ENCODE measurements around the gene PTPN23.

Gene PTPN23

GRCh38 chr3:47394881-47395280, 14.1 kb downstream of the PTPN23 start:
- peaks cover 22% of the 10 kb centered on the region for H3K4me1 ChIP-seq (ENCODE audit: insufficient read depth, low read length)
- H3K9me3 ChIP-seq (ENCODE audit: low read length), result no peaks in the 10 kb centered on the region
- no peak overlapping the region for H3K4me3 ChIP-seq (ENCODE audit: low read depth in 1 of 2, low read length in 2 of 2)
- H3K27ac ChIP-seq (ENCODE audit: low read depth, low read length), result no peak overlapping the region
- no peak overlapping the region for H3K9ac ChIP-seq (ENCODE audit: low read length)
- no peaks in the 10 kb centered on the region for H3K27me3 ChIP-seq (ENCODE audit: control insufficient read depth in 1 of 2, insufficient read depth in 2 of 2, low read length in 2 of 2)
- H3K36me3 ChIP-seq (ENCODE audit: insufficient read depth, low read length), result peaks cover 11% of the 10 kb centered on the region

GRCh38 chr3:47398228-47398627, 17.4 kb downstream of the PTPN23 start:
- no peak overlapping the region for H3K27ac ChIP-seq (ENCODE audit: low read depth, low read length)
- H3K9me3 ChIP-seq (ENCODE audit: low read length), result no peaks in the 10 kb centered on the region
- no peak overlapping the region for H3K4me3 ChIP-seq (ENCODE audit: low read depth in 1 of 2, low read length in 2 of 2)
- H3K4me1 ChIP-seq (ENCODE audit: insufficient read depth, low read length), result peaks cover 22% of the 10 kb centered on the region
- no peaks in the 10 kb centered on the region for H3K27me3 ChIP-seq (ENCODE audit: control insufficient read depth in 1 of 2, insufficient read depth in 2 of 2, low read length in 2 of 2)
- peaks cover 11% of the 10 kb centered on the region for H3K36me3 ChIP-seq (ENCODE audit: insufficient read depth, low read length)
- no peak overlapping the region for H3K9ac ChIP-seq (ENCODE audit: low read length)

GRCh38 chr3:47399016-47399415, 18.2 kb downstream of the PTPN23 start:
- no peak overlapping the region for H3K27ac ChIP-seq (ENCODE audit: low read depth, low read length)
- H3K36me3 ChIP-seq (ENCODE audit: insufficient read depth, low read length), result peaks cover 11% of the 10 kb centered on the region
- H3K27me3 ChIP-seq (ENCODE audit: control insufficient read depth in 1 of 2, insufficient read depth in 2 of 2, low read length in 2 of 2), result no peaks in the 10 kb centered on the region
- peaks cover 20% of the 10 kb centered on the region for H3K4me1 ChIP-seq (ENCODE audit: insufficient read depth, low read length)
- no peak overlapping the region for H3K9ac ChIP-seq (ENCODE audit: low read length)
- no peak overlapping the region for H3K4me3 ChIP-seq (ENCODE audit: low read depth in 1 of 2, low read length in 2 of 2)
- H3K9me3 ChIP-seq (ENCODE audit: low read length), result no peaks in the 10 kb centered on the region

GRCh38 chr3:47399531-47400270, 18.9 kb downstream of the PTPN23 start:
- peaks cover 17% of the 10 kb centered on the region for H3K4me1 ChIP-seq (ENCODE audit: insufficient read depth, low read length)
- H3K4me3 ChIP-seq (ENCODE audit: low read depth in 1 of 2, low read length in 2 of 2), result no peak overlapping the region
- H3K27ac ChIP-seq (ENCODE audit: low read depth, low read length), result no peak overlapping the region
- H3K9me3 ChIP-seq (ENCODE audit: low read length), result no peaks in the 10 kb centered on the region
- peaks cover 11% of the 10 kb centered on the region for H3K36me3 ChIP-seq (ENCODE audit: insufficient read depth, low read length)
- no peak overlapping the region for H3K9ac ChIP-seq (ENCODE audit: low read length)
- H3K27me3 ChIP-seq (ENCODE audit: control insufficient read depth in 1 of 2, insufficient read depth in 2 of 2, low read length in 2 of 2), result no peaks in the 10 kb centered on the region

GRCh38 chr3:47404431-47404876, 23.6 kb downstream of the PTPN23 start:
- Histone ChIP-seq H3K27me3 (ENCODE audit: control insufficient read depth in 1 of 2, insufficient read depth in 2 of 2, low read length in 2 of 2) (no peaks in the 10 kb centered on the region), H3K9ac (ENCODE audit: low read length) (no peak overlapping the region), H3K4me1 (ENCODE audit: insufficient read depth, low read length) (peaks cover 17% of the 10 kb centered on the region), H3K9me3 (ENCODE audit: low read length) (no peaks in the 10 kb centered on the region), H3K27ac (ENCODE audit: low read depth, low read length) (peak overlapping the region; percentile 35), H3K36me3 (ENCODE audit: insufficient read depth, low read length) (peaks cover 28% of the 10 kb centered on the region), H3K4me3 (ENCODE audit: low read depth in 1 of 2, low read length in 2 of 2) (no peak overlapping the region)

GRCh38 chr3:47404955-47405790, 24.4 kb downstream of the PTPN23 start:
- Histone ChIP-seq H3K4me1 (ENCODE audit: insufficient read depth, low read length) (peaks cover 17% of the 10 kb centered on the region), H3K4me3 (ENCODE audit: low read depth in 1 of 2, low read length in 2 of 2) (no peak overlapping the region), H3K27ac (ENCODE audit: low read depth, low read length) (peak overlapping the region; percentile 35), H3K27me3 (ENCODE audit: control insufficient read depth in 1 of 2, insufficient read depth in 2 of 2, low read length in 2 of 2) (no peaks in the 10 kb centered on the region), H3K9me3 (ENCODE audit: low read length) (no peaks in the 10 kb centered on the region), H3K9ac (ENCODE audit: low read length) (no peak overlapping the region), H3K36me3 (ENCODE audit: insufficient read depth, low read length) (peaks cover 24% of the 10 kb centered on the region)

GRCh38 chr3:47405820-47406761, 25.3 kb downstream of the PTPN23 start:
- Histone ChIP-seq H3K27ac (ENCODE audit: low read depth, low read length) (peak overlapping the region; percentile 35), H3K4me3 (ENCODE audit: low read depth in 1 of 2, low read length in 2 of 2) (no peak overlapping the region), H3K9me3 (ENCODE audit: low read length) (no peaks in the 10 kb centered on the region), H3K27me3 (ENCODE audit: control insufficient read depth in 1 of 2, insufficient read depth in 2 of 2, low read length in 2 of 2) (no peaks in the 10 kb centered on the region), H3K9ac (ENCODE audit: low read length) (no peak overlapping the region), H3K36me3 (ENCODE audit: insufficient read depth, low read length) (peaks cover 25% of the 10 kb centered on the region), H3K4me1 (ENCODE audit: insufficient read depth, low read length) (peaks cover 17% of the 10 kb centered on the region)

- Histone ChIP-seq H3K4me3 (ENCODE audit: low read depth in 1 of 2, low read length in 2 of 2) (no peak overlapping the region), H3K4me1 (ENCODE audit: insufficient read depth, low read length) (peaks cover 17% of the 10 kb centered on the region), H3K36me3 (ENCODE audit: insufficient read depth, low read length) (peaks cover 31% of the 10 kb centered on the region), H3K9ac (ENCODE audit: low read length) (no peak overlapping the region), H3K27ac (ENCODE audit: low read depth, low read length) (no peak overlapping the region), H3K9me3 (ENCODE audit: low read length) (no peaks in the 10 kb centered on the region), H3K27me3 (ENCODE audit: control insufficient read depth in 1 of 2, insufficient read depth in 2 of 2, low read length in 2 of 2) (no peaks in the 10 kb centered on the region)
Observed at GRCh38 chr3:47406762-47407149, 25.9 kb downstream of the PTPN23 start.

GRCh38 chr3:47407237-47407636, 26.4 kb downstream of the PTPN23 start:
- Histone ChIP-seq H3K36me3 (ENCODE audit: insufficient read depth, low read length) (peaks cover 36% of the 10 kb centered on the region), H3K27ac (ENCODE audit: low read depth, low read length) (no peak overlapping the region)

GRCh38 chr3:47407896-47408838, 27.3 kb downstream of the PTPN23 start:
- Histone ChIP-seq H3K4me3 (ENCODE audit: low read depth in 1 of 2, low read length in 2 of 2) (no peak overlapping the region), H3K9me3 (ENCODE audit: low read length) (no peaks in the 10 kb centered on the region), H3K36me3 (ENCODE audit: insufficient read depth, low read length) (peaks cover 39% of the 10 kb centered on the region), H3K27me3 (ENCODE audit: control insufficient read depth in 1 of 2, insufficient read depth in 2 of 2, low read length in 2 of 2) (no peaks in the 10 kb centered on the region), H3K27ac (ENCODE audit: low read depth, low read length) (no peak overlapping the region), H3K4me1 (ENCODE audit: insufficient read depth, low read length) (peaks cover 17% of the 10 kb centered on the region), H3K9ac (ENCODE audit: low read length) (no peak overlapping the region)

More at GRCh38 chr3:47407237-47407636, 26.4 kb downstream of the PTPN23 start:
- no peaks in the 10 kb centered on the region for H3K9me3 ChIP-seq (ENCODE audit: low read length)
- peaks cover 17% of the 10 kb centered on the region for H3K4me1 ChIP-seq (ENCODE audit: insufficient read depth, low read length)
- no peak overlapping the region for H3K9ac ChIP-seq (ENCODE audit: low read length)
- no peaks in the 10 kb centered on the region for H3K27me3 ChIP-seq (ENCODE audit: control insufficient read depth in 1 of 2, insufficient read depth in 2 of 2, low read length in 2 of 2)
- H3K4me3 ChIP-seq (ENCODE audit: low read depth in 1 of 2, low read length in 2 of 2), result no peak overlapping the region

Data from muscle layer of colon (tissue), 2 donors.